ENCODE measurements around the gene PRTG. TPM values are rescaled to one million over a fixed set of nuclear protein-coding genes. Genes with fewer than 3 reads are reported as not detected.

Gene PRTG
- total and polyA plus RNA-seq, 10 of the 15 experiments (the other 5 are each of a cell fraction or from before 2014, with no cell fraction given), result under 0.01 to 0.25 TPM; not detected in 8

DNA sequence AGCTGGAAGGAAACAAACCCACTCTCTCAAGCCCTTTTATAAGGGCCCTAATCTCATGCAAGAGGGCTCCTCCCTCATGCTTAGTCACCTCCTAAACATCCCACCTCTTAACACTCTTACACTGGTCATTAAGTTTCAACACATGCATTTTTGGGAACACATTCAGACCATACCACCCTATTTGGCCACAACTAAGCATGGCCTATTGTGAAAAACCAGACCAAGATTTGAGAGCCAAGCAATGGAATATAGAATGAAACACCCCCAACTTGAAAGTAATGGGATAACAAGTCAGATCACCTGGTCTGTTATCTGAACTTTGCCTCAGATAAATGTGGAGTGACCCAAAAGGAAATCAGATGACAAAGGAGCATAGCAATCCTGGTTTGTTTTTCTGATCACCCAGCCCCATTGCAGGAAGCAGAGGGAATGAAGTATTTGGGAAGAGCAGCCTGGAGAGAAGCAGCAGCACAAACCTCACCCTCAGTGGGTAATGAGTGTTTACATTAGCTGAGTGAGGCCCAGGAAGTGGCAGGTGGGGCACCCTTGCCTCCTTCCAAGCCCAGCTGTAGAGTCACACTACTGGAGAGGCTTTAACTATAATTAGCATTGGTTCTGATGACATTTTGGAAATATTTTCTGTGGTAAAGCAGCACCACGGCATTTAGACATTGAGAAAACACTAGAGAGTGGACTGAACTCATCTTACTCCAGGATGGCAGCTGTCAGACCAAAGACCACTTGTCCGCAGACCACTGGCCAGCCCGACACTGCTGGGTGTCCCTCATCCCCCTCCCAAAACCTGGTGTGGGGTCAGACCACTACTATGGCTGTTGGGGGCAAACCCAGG is 48.8 kb upstream of the PRTG start:
- CTCF ChIA-PET, result interaction anchor here (1.1 kb wide), 1 partner anchor 48 kb away, joined by 3 read pairs; no protein-coding TSS in a partner anchor

More for the DNA sequence above, 48.8 kb upstream of the PRTG start:
- ChIA-PET POLR2A (no interaction called here), RAD21 (ENCODE audit: unreplicated experiment) (no interaction called here), SMC1A (ENCODE audit: uncharacterized antibody, unreplicated experiment) (no interaction called here)
- 42% methylated on average over 3 of the region's 3 CpGs for WGBS (ENCODE audit: insufficient coverage, insufficient replicate concordance, low lambda C conversion rate, missing lambda C conversion rate)
- no peak overlapping the region for H3K4me2 ChIP-seq (ENCODE audit: control insufficient read depth, insufficient read depth)
- no peak for FAIRE-seq
- H3K9ac ChIP-seq (ENCODE audit: control insufficient read depth, insufficient read depth, low read length), result no peak overlapping the region
- no TSS peak for BruUV-seq (replicated peaks)
- no peaks in the 10 kb centered on the region for H3K79me2 ChIP-seq (ENCODE audit: control insufficient read depth, insufficient read depth, low read length)
- no peaks in the 10 kb centered on the region for H3K27me3 ChIP-seq (replicated peaks in 1 of 2; ENCODE audit: control insufficient read depth in 2 of 2, insufficient read depth in 2 of 2, low read length in 1 of 2)
- H4K20me1 ChIP-seq (ENCODE audit: control insufficient read depth, insufficient read depth), result no peaks in the 10 kb centered on the region
- in situ Hi-C loops (cut with MboI), result no loop called here
- no peak overlapping the region for H3K4me3 ChIP-seq
- DNase-seq (ENCODE audit: low read depth, low spot score), result no peak
- intact Hi-C loops (cut with micrococcal nuclease; ENCODE audit: unreplicated experiment), result no loop called here
- ATAC-seq, result no peak
- no peaks in the 10 kb centered on the region for H3K4me1 ChIP-seq (ENCODE audit: control insufficient read depth, insufficient read depth, low read length)
- no peak overlapping the region for H2AFZ ChIP-seq (ENCODE audit: control insufficient read depth, low read depth, low read length)
- H3K36me3 ChIP-seq (ENCODE audit: control insufficient read depth in 2 of 2, insufficient read depth in 2 of 2, low read length in 1 of 2), result no peaks in the 10 kb centered on the region
- no peak for TF ChIP-seq TBL1XR1 (IDR thresholded peaks at IDR 0.05; ENCODE audit: low read depth, low read length)
- no peak for TF ChIP-seq ZNF687 (IDR thresholded peaks at IDR 0.05)
- no peak for TF ChIP-seq TAF1 (IDR thresholded peaks at IDR 0.05; ENCODE audit: borderline replicate concordance, low read depth, low read length)
- no peak for TF ChIP-seq ATF3 (IDR thresholded peaks at IDR 0.05; ENCODE audit: borderline replicate concordance, extremely low read depth, low read depth, low read length)
- TF ChIP-seq ATF7 (IDR thresholded peaks at IDR 0.05; ENCODE audit: low read depth), result no peak
- TF ChIP-seq NFIC (IDR thresholded peaks at IDR 0.05; ENCODE audit: low read depth, low read length), result no peak
- TF ChIP-seq, protein P1, sequence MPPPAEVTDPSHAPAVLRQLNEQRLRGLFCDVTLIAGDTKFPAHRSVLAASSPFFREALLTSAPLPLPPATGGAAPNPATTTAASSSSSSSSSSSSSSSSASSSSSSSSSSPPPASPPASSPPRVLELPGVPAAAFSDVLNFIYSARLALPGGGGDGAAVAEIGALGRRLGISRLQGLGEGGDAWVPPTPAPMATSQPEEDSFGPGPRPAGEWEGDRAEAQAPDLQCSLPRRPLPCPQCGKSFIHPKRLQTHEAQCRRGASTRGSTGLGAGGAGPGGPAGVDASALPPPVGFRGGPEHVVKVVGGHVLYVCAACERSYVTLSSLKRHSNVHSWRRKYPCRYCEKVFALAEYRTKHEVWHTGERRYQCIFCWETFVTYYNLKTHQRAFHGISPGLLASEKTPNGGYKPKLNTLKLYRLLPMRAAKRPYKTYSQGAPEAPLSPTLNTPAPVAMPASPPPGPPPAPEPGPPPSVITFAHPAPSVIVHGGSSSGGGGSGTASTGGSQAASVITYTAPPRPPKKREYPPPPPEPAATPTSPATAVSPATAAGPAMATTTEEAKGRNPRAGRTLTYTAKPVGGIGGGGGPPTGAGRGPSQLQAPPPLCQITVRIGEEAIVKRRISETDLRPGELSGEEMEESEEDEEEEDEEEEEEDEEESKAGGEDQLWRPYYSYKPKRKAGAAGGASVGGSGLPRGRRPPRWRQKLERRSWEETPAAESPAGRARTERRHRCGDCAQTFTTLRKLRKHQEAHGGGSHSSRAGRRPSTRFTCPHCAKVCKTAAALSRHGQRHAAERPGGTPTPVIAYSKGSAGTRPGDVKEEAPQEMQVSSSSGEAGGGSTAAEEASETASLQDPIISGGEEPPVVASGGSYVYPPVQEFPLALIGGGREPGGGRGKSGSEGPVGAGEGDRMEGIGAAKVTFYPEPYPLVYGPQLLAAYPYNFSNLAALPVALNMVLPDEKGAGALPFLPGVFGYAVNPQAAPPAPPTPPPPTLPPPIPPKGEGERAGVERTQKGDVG (CRISPR knock-in tag; IDR thresholded peaks at IDR 0.05), result no peak
- TF ChIP-seq GABPA (IDR thresholded peaks at IDR 0.05; ENCODE audit: low read depth), result no peak
- no peak for TF ChIP-seq SMARCA5 (IDR thresholded peaks at IDR 0.05)
- no peak for TF ChIP-seq POLR2A (IDR thresholded peaks at IDR 0.05; ENCODE audit: low read depth, low read length)
- H3K9me3 ChIP-seq (replicated peaks; ENCODE audit: control insufficient read depth, insufficient read depth, low read length), result peaks cover 4% of the 10 kb centered on the region; the same call in 2 of the 3 replicates
- no peak overlapping the region for H3K27ac ChIP-seq (ENCODE audit: control insufficient read depth, insufficient read depth)
